Left lung (tissue), 10 donors: ENCODE results near the gene BAIAP3. TPM values are rescaled to one million over a fixed set of nuclear protein-coding genes. Genes with fewer than 3 reads are reported as not detected.

Experiments used
- ATAC-seq: fragments of 200-7000 bp; cut with Tn5 transposase; one replicate; pipeline ENCODE4 v1.9.1; 2020; ENCODE audit warnings: moderate library complexity
- DNase-seq, 4 donors: peaks; one replicate each; pipeline ENCODE4 v3.0.0-alpha.2; 2013 to 2020
- H3K27ac ChIP-seq, 2 donors: fragments of 200-600 bp; sonication (generic) in 1 of 2; one replicate each; pipeline versions ENCODE4 v1.5.0 to v1.8.0; 2020 to 2021
- H3K27me3 ChIP-seq, 2 donors: fragments of 200-600 bp; sonication (generic) in 1 of 2; one replicate each; pipeline versions ENCODE4 v1.5.0 to v1.8.0; 2020 to 2021
- H3K36me3 ChIP-seq, 2 donors: fragments of 200-600 bp; sonication (generic) in 1 of 2; one replicate each; pipeline versions ENCODE4 v1.5.0 to v1.8.0; 2020 to 2021
- H3K4me1 ChIP-seq, 2 donors: fragments of 200-600 bp; one replicate each; pipeline ENCODE4 v1.8.0; 2021
- H3K4me3 ChIP-seq, 2 donors: fragments of 200-600 bp; sonication (generic) in 1 of 2; one replicate each; pipeline versions ENCODE4 v1.5.0 to v1.8.0; 2020 to 2021; ENCODE audit warnings: mild to moderate bottlenecking in 1 of 2
- H3K9me3 ChIP-seq, 2 donors: fragments of 200-600 bp; sonication (generic) in 1 of 2; one replicate each; pipeline versions ENCODE4 v1.5.0 to v1.8.0; 2020 to 2021
- intact Hi-C, 2 donors: fragments of 100-400 bp; cut with DNase I; formaldehyde crosslinking; loops; one replicate each; pipeline versions ENCODE4 v1.11.2 to v1.14.2; 2022
- polyA plus RNA-seq, 6 donors: library from polyadenylated mRNA; unstranded; fragments of 120-200 nt; gene quantifications; one replicate each; pipeline ENCODE4 v1.2.1, GENCODE V29; 2013; ENCODE audit not compliant: insufficient read length in 6 of 6
- total RNA-seq, 2 donors: library from RNA; stranded (reverse); fragmentation: NEBNext Ultra II Directional; extraction: Animal tissue kit (Norgen Biotek cat#: 25700); gene quantifications; one replicate each; pipeline ENCODE4 v1.2.1, GENCODE V29; 2021
- TF ChIP-seq, protein P1 (sequence below), 2 donors: fragments of 200-600 bp; sonication (generic) in 1 of 2; IDR thresholded peaks; one replicate each; pipeline versions ENCODE4 v1.5.0 to v1.8.0; 2021; ENCODE audit warnings: antibody characterized with exemption in 2 of 2
- donor health status: DM: no; HTN: yes; CAD: no.
- donor health status: DM: no; HTN: no; CAD: no.

Gene BAIAP3
- total and polyA plus RNA-seq, 8 donors: 1.4 to 8.3 (median 4.2) TPM

- DNase-seq: peak in 1 of 4 donors; percentile 59
- intact Hi-C loops: no loop called here
- no peak overlapping the region for H3K27ac ChIP-seq
- no peaks in the 10 kb centered on the region for H3K9me3 ChIP-seq
- H3K27me3 ChIP-seq: no peaks in the 10 kb centered on the region
- ATAC-seq: no peak
- H3K4me1 ChIP-seq: peaks cover 8 to 35% of the 10 kb centered on the region in 2 donors
- TF ChIP-seq, protein P1, sequence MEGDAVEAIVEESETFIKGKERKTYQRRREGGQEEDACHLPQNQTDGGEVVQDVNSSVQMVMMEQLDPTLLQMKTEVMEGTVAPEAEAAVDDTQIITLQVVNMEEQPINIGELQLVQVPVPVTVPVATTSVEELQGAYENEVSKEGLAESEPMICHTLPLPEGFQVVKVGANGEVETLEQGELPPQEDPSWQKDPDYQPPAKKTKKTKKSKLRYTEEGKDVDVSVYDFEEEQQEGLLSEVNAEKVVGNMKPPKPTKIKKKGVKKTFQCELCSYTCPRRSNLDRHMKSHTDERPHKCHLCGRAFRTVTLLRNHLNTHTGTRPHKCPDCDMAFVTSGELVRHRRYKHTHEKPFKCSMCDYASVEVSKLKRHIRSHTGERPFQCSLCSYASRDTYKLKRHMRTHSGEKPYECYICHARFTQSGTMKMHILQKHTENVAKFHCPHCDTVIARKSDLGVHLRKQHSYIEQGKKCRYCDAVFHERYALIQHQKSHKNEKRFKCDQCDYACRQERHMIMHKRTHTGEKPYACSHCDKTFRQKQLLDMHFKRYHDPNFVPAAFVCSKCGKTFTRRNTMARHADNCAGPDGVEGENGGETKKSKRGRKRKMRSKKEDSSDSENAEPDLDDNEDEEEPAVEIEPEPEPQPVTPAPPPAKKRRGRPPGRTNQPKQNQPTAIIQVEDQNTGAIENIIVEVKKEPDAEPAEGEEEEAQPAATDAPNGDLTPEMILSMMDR (IDR thresholded peaks at IDR 0.05): no peak
- H3K36me3 ChIP-seq: peaks cover 0 to 35% of the 10 kb centered on the region in 2 donors
- no peak overlapping the region for H3K4me3 ChIP-seq
Observed at GRCh38 chr16:1346422-1347285, 13.2 kb downstream of the BAIAP3 start.

DNA sequence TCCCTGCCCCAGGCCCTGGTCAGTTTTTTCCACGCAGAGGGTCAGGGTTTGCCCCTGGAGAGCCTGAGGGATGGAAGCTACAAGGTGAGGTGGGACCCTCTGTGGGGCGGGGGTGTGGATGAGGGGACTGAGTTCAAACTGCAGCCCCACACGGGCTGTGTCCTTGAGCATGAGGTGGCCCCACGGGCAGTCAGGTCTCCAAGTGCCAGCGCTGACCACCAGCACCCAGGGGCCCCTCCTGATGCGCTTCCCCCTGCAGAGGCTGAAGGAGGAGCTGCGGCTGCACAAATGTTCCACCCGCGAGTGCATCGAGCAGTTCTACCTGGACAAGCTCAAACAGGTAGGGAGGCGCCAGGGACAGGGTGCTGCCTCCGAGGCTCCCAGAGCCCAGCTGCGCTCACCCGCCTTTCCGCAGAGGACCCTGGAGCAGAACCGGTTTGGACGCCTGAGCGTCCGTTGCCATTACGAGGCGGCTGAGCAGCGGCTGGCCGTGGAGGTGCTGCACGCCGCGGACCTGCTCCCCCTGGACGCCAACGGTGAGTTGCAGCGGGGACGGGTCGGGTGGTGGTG, 13.9 kb downstream of the BAIAP3 start:
- DNase-seq (peak in 1 of 4 donors; percentile 73), ATAC-seq (no peak)
- H3K36me3 ChIP-seq: peaks cover 0 to 35% of the 10 kb centered on the region in 2 donors
- H3K4me3 ChIP-seq: no peak overlapping the region
- no peak overlapping the region for H3K27ac ChIP-seq
- TF ChIP-seq, protein P1 (IDR thresholded peaks at IDR 0.05): no peak
- no peaks in the 10 kb centered on the region for H3K9me3 ChIP-seq
- intact Hi-C loops: no loop called here
- no peaks in the 10 kb centered on the region for H3K27me3 ChIP-seq
- peaks cover 8 to 31% of the 10 kb centered on the region in 2 donors for H3K4me1 ChIP-seq

GRCh38 chr16:1347962-1348361, 14.5 kb downstream of the BAIAP3 start:
- Histone ChIP-seq H3K4me3 (no peak overlapping the region), H3K27me3 (no peaks in the 10 kb centered on the region), H3K4me1 (peaks cover 3 to 32% of the 10 kb centered on the region in 2 donors), H3K27ac (no peak overlapping the region), H3K36me3 (peaks cover 0 to 35% of the 10 kb centered on the region in 2 donors), H3K9me3 (no peaks in the 10 kb centered on the region)
- no peak for DNase-seq
- intact Hi-C loops: no loop called here
- TF ChIP-seq, protein P1 (IDR thresholded peaks at IDR 0.05): no peak
- ATAC-seq: no peak

- Histone ChIP-seq H3K27me3 (no peaks in the 10 kb centered on the region), H3K4me3 (no peak overlapping the region), H3K4me1 (peaks cover 7 to 33% of the 10 kb centered on the region in 2 donors), H3K9me3 (no peaks in the 10 kb centered on the region), H3K36me3 (peaks cover 0 to 35% of the 10 kb centered on the region in 2 donors), H3K27ac (no peak overlapping the region)
- TF ChIP-seq, protein P1 (IDR thresholded peaks at IDR 0.05): no peak
- ATAC-seq (no peak), DNase-seq (no peak)
- intact Hi-C loops: no loop called here
Observed at GRCh38 chr16:1348441-1348840, 15.0 kb downstream of the BAIAP3 start.

GRCh38 chr16:1348926-1349325, 15.5 kb downstream of the BAIAP3 start:
- H3K4me3 ChIP-seq: no peak overlapping the region
- DNase-seq (no peak), ATAC-seq (no peak)
- no peak overlapping the region for H3K27ac ChIP-seq
- H3K27me3 ChIP-seq: no peaks in the 10 kb centered on the region
- H3K4me1 ChIP-seq: peaks cover 8 to 33% of the 10 kb centered on the region in 2 donors
- H3K9me3 ChIP-seq: no peaks in the 10 kb centered on the region
- H3K36me3 ChIP-seq: peaks cover 0 to 35% of the 10 kb centered on the region in 2 donors
- intact Hi-C loops: no loop called here
- TF ChIP-seq, protein P1 (IDR thresholded peaks at IDR 0.05): no peak
